OCI-LY1 (cell line): ENCODE data around the gene BEAN1.

Experiments
- H2AFZ ChIP-seq: fragments of 200-600 bp; sonication (generic), shearing (Covaris generic); 2 replicates; pipeline ENCODE4 v1.6.0; 2014; ENCODE audit warnings: antibody characterized with exemption, mild to moderate bottlenecking, low read length
- H3F3A ChIP-seq: fragments of 200-600 bp; sonication (generic), shearing (Covaris generic); 2 replicates; pipeline ENCODE4 v1.6.0; 2014; ENCODE audit warnings: mild to moderate bottlenecking, antibody characterized with exemption, low read length, moderate library complexity; ENCODE audit not compliant: insufficient read depth
- H3K27ac ChIP-seq: fragments of 200-600 bp; sonication (generic); 2 replicates; pipeline ENCODE4 v1.5.1; 2014; ENCODE audit warnings: low read length, mixed run types, mild to moderate bottlenecking, low read depth; ENCODE audit not compliant: poor library complexity, severe bottlenecking
- H3K27me3 ChIP-seq: fragments of 200-600 bp; sonication (generic); 2 replicates; pipeline ENCODE4 v1.6.0; 2014; ENCODE audit warnings: antibody characterized with exemption, mild to moderate bottlenecking, low read length, moderate library complexity; ENCODE audit not compliant: insufficient read depth
- H3K36me3 ChIP-seq: fragments of 200-600 bp; sonication (generic); 2 replicates; pipeline ENCODE4 v1.6.1; 2014; ENCODE audit warnings: mild to moderate bottlenecking, antibody characterized with exemption, low read length, moderate library complexity, mixed read lengths; ENCODE audit not compliant: insufficient read depth
- H3K4me1 ChIP-seq: fragments of 200-600 bp; sonication (generic); 2 replicates; pipeline ENCODE4 v1.5.1; 2014; ENCODE audit warnings: mild to moderate bottlenecking, low read length, moderate library complexity; ENCODE audit not compliant: insufficient read depth, severe bottlenecking
- H3K4me2 ChIP-seq: fragments of 200-600 bp; sonication (generic), shearing (Covaris generic); 2 replicates; pipeline ENCODE4 v1.6.1; 2014; ENCODE audit warnings: low read length
- H3K4me3 ChIP-seq: fragments of 200-600 bp; sonication (generic); 2 replicates; pipeline ENCODE4 v1.5.1; 2014; ENCODE audit warnings: low read length, low read depth, mild to moderate bottlenecking, mixed read lengths; ENCODE audit not compliant: poor library complexity, severe bottlenecking
- H3K79me2 ChIP-seq: fragments of 200-600 bp; shearing (Covaris generic); 2 replicates; pipeline ENCODE4 v1.6.1; 2016; ENCODE audit warnings: mixed run types, low read length, mixed read lengths; ENCODE audit not compliant: insufficient read depth
- H3K9ac ChIP-seq: fragments of 200-600 bp; sonication (generic), shearing (Covaris generic); 2 replicates; pipeline ENCODE4 v1.6.1; 2014; ENCODE audit warnings: mild to moderate bottlenecking, low read length, mixed read lengths
- H3K9me2 ChIP-seq: fragments of 200-600 bp; sonication (generic), shearing (Covaris generic); 2 replicates; pipeline ENCODE4 v1.6.1; 2014; ENCODE audit warnings: low read depth, mild to moderate bottlenecking, low read length, mixed read lengths
- H3K9me3 ChIP-seq: fragments of 200-600 bp; shearing (Covaris generic); 2 replicates; pipeline ENCODE4 v1.6.1; 2014; ENCODE audit warnings: low read length, mixed read lengths
- H4K20me1 ChIP-seq: fragments of 200-600 bp; sonication (generic), shearing (Covaris generic); 2 replicates; pipeline ENCODE4 v1.6.0; 2016; ENCODE audit warnings: mild to moderate bottlenecking, low read length; ENCODE audit not compliant: insufficient read depth
- CTCF ChIP-seq: fragments of 200-600 bp; sonication (generic), shearing (Covaris generic); IDR thresholded peaks from 2 replicates; pipeline ENCODE4 v1.5.1; 2017; ENCODE audit warnings: mild to moderate bottlenecking, antibody characterized with exemption, low read length, moderate library complexity, mixed read lengths
- EZH2 ChIP-seq: fragments of 200-600 bp; sonication (generic), shearing (Covaris generic); IDR thresholded peaks from 2 replicates; pipeline ENCODE4 v1.8.0; 2017; ENCODE audit warnings: borderline replicate concordance, mixed run types, mild to moderate bottlenecking, antibody characterized with exemption, low read length, moderate library complexity, mixed read lengths

The BEAN1 gene

GRCh38 chr16:66521252-66521713, 94.2 kb downstream of the BEAN1 start:
- no peaks in the 10 kb centered on the region for H3K27me3 ChIP-seq
- H3K4me3 ChIP-seq, result no peak overlapping the region
- H3K9me3 ChIP-seq, result no peaks in the 10 kb centered on the region
- peak overlapping the region; percentile 0; the same call in 1 of the 2 replicates for H3K4me2 ChIP-seq
- no peak overlapping the region for H3K9ac ChIP-seq
- peak overlapping the region; percentile 81 for H3K27ac ChIP-seq
- no peaks in the 10 kb centered on the region for H3F3A ChIP-seq
- H3K36me3 ChIP-seq, result no peaks in the 10 kb centered on the region
- H4K20me1 ChIP-seq, result no peaks in the 10 kb centered on the region
- H3K4me1 ChIP-seq, result peaks cover 82% of the 10 kb centered on the region
- TF ChIP-seq CTCF (no peak), EZH2 (no peak)
- no peaks in the 10 kb centered on the region for H3K79me2 ChIP-seq
- H3K9me2 ChIP-seq, result no peaks in the 10 kb centered on the region
- H2AFZ ChIP-seq, result no peak overlapping the region

- Histone ChIP-seq H3K36me3 (no peaks in the 10 kb centered on the region), H2AFZ (no peak overlapping the region), H3K79me2 (no peaks in the 10 kb centered on the region), H3K9me2 (no peaks in the 10 kb centered on the region), H3K4me1 (peaks cover 82% of the 10 kb centered on the region), H3K27ac (peak overlapping the region; percentile 81), H3K4me3 (no peak overlapping the region), H3K27me3 (no peaks in the 10 kb centered on the region), H3F3A (no peaks in the 10 kb centered on the region), H3K9ac (no peak overlapping the region), H4K20me1 (no peaks in the 10 kb centered on the region), H3K9me3 (no peaks in the 10 kb centered on the region), H3K4me2 (no peak overlapping the region)
- TF ChIP-seq EZH2 (no peak), CTCF (no peak)
Measured at GRCh38 chr16:66521951-66522771, 95.1 kb downstream of the BEAN1 start.

- H3K4me1 ChIP-seq, result peaks cover 73% of the 10 kb centered on the region
- H3F3A ChIP-seq, result no peaks in the 10 kb centered on the region
- no peak for TF ChIP-seq EZH2
- TF ChIP-seq CTCF, result no peak
Measured at GRCh38 chr16:66522816-66523590, 95.9 kb downstream of the BEAN1 start.

More at GRCh38 chr16:66522816-66523590, 95.9 kb downstream of the BEAN1 start:
- Histone ChIP-seq H3K27me3 (no peaks in the 10 kb centered on the region), H3K27ac (peak overlapping the region; percentile 94), H3K4me2 (peak overlapping the region; percentile 40; the same call in 1 of the 2 replicates), H3K36me3 (no peaks in the 10 kb centered on the region), H4K20me1 (no peaks in the 10 kb centered on the region), H3K9me3 (no peaks in the 10 kb centered on the region), H3K4me3 (no peak overlapping the region), H3K79me2 (no peaks in the 10 kb centered on the region), H3K9me2 (no peaks in the 10 kb centered on the region), H3K9ac (no peak overlapping the region; the same call in 1 of the 2 replicates), H2AFZ (no peak overlapping the region)
